Kidney tubule cell (primary cell): Measurements from ENCODE around the gene C14orf93.

Source experiments
- DNase-seq: peaks from one replicate; pipeline ENCODE4 v3.0.0-alpha.2; 2018; ENCODE audit warnings: low spot score

The C14orf93 gene

DNA sequence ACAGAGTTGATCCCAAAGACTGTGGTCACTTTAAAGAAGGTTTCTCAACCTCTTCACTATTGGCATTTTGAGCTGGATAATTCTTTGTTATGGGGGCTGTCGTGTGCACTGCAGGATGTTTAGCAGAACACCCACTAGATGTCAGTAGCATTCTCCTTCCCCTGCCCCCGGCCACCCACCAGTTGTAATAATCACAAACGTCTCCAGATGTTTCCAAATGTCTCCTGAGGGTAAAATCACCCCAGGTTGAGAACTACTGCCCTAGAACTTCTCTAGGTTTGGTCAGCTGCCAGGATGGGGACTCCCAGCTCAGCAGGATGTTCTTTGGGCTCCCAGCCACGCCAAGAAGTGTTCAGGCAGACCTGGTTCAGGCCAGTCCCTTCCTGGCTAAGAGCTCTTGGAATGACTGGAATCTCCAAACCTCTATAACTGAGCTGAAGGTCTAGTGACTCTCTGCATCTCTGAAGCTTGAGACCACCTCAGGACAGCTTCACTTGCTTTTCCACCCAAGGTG, 15.1 kb downstream of the C14orf93 start:
- peak; percentile 26 for DNase-seq

DNA sequence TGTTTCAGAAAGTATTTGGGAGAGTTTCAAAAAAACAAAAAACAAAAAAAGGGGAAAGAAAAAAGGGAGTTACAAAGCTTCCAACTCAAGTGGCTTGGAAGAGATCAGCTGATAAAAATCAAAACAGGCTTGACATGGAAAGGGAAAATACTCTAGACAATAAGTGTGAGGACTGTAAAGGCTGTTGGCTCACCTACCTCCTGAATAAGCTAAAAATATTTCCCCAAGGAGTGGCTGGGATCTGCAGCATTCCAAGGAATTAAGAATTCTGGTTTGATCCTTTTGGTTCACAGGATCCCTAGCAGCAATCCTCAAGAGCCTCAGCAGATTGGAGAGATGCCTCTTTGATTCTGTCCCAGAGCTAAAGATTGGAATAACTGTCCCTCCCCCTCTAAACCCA, 16.4 kb downstream of the C14orf93 start:
- DNase-seq = no peak

- no peak for DNase-seq
These were observed 18.1 kb downstream of the C14orf93 start for GRCh38 chr14:22991852-22992251.

- no peak for DNase-seq
These were observed 22.7 kb downstream of the C14orf93 start for GRCh38 chr14:22987291-22987690.

DNA sequence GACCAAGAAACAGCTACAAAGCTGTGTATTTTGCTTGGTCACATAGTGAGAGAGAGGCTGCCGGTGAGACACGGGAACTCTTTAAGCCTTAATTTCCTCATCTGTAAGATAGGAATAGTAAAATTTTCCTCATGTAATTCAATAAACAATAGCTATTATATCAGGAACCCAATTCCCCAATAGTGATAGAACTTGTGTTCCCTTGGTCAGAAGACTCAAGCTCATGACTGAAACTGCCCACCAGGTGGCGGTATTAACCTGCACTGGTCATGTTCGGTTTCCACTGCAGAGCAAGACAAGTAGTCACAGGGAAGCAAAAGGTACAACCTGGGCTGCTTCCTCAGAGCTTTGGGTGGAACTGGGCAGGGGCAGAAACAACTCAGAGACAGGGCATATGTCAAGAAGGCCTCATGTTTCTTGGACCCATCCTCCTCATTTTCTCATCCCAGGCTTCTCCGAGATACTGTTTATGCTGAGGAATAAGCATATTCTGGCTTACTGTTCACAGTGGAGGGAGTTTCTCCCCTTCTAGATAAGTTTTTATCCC, 23.4 kb downstream of the C14orf93 start:
- peak; percentile 84 for DNase-seq

DNA sequence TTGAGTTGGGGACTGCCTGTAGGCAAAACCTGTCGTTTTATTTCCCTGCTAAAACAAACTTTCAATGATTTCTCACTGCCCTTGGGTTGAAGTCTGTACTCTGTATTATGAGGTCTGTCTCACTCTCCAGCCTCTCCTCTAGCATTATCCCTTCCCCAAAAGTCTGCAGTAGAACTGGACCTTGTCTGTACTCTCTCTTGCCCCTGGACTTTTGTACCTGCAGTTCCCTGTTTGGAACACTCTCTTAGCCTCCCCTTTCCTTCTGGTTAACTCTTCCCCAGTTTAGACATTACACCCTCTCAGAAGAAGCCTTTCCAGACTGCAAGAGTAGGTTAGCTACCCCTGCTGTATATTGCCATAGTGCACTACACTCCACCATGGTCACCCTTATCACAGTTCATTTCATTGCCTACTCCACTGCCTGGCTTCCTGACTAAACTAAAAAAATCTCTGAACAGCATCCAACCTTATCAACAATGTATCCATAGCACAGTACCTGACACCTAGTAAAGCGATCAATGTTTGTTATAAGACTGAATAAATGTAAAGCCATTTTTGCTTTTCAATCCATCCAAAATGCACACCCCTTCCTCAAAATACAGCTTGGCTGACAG, 23.9 kb downstream of the C14orf93 start:
- no peak for DNase-seq

GRCh38 chr14:22984959-22985658, 24.8 kb downstream of the C14orf93 start:
- no peak for DNase-seq

- peak; percentile 95 for DNase-seq
These were observed 27.3 kb downstream of the C14orf93 start, which contains the start of gene AJUBA for GRCh38 chr14:22982477-22983245. AJUBA (minus strand) TSS chr14:22982551; CDS start chr14:22982266, 285 bp downstream.

- no peak for DNase-seq
These were observed 28.0 kb downstream of the C14orf93 start for GRCh38 chr14:22981876-22982476.

GRCh38 chr14:22981090-22981875, 28.7 kb downstream of the C14orf93 start:
- DNase-seq = peak; percentile 20

DNA sequence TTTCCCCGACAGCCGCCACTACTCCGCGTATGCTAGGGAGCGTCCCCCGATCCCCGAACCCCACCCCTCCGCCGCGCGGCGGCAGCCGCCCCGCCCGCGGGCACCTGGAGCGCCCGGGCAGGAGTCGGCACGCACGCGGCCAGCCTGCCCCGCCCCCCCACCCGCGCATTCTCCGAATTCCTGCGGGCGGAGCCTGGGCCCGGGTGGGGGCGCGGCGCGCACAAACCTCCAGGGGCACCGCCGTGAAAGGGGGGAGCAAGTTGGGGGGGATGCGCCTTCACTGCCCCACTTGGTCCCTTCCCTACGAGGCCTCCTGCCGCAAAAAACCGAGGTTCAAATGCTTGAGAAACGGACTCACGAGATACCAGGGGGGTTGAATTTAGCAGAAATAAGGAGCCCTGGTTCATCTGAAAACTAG, 29.3 kb downstream of the C14orf93 start:
- DNase-seq = peak; percentile 83

- peak; percentile 57 for DNase-seq
These were observed 30.1 kb downstream of the C14orf93 start for GRCh38 chr14:22979748-22980392.

GRCh38 chr14:22978981-22979671, 30.8 kb downstream of the C14orf93 start:
- peak; percentile 63 for DNase-seq

- no peak for DNase-seq
These were observed 31.5 kb downstream of the C14orf93 start for GRCh38 chr14:22978487-22978837.

DNA sequence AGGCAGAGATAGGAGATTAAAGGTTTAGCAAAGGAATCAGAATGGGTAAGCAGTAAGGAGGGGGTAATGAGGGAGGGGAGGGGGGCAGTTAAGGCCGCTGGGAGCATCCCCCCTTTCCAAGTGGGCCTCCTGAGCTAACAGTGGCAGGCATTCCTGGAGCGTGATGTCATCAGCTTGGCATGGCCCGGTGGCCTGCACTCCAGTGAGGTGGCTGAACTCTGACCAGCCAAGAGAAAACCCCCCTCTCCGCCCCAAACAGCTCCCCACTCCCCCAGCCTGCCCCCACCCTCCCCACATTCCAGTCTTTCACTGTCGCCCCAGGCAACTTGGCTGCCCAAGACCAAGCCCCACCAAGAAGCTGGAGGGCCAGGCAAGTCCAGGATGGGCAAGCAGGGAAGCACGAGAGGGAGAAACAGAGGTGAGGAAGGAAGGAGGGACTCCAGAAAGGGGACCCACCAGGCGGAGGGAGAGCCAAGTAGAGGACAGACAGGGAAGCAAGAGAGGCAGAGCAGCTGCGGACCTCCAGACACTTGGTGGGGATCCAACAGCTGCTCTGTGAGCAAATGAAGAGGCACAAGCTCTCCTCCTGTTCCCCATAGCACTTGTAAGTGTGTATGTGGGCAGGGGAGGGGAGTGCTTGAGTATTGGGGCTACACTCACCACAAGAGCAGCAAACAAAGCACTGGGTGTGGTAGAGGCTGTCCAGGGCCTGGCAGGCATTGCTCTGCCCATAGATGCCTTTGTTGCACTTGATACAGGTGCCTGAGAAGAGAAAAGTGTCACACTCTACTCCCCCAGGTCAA, 32.1 kb downstream of the C14orf93 start:
- DNase-seq = peak; percentile 96

- DNase-seq = no peak
These were observed 32.6 kb downstream of the C14orf93 start for GRCh38 chr14:22977434-22977683.

DNA sequence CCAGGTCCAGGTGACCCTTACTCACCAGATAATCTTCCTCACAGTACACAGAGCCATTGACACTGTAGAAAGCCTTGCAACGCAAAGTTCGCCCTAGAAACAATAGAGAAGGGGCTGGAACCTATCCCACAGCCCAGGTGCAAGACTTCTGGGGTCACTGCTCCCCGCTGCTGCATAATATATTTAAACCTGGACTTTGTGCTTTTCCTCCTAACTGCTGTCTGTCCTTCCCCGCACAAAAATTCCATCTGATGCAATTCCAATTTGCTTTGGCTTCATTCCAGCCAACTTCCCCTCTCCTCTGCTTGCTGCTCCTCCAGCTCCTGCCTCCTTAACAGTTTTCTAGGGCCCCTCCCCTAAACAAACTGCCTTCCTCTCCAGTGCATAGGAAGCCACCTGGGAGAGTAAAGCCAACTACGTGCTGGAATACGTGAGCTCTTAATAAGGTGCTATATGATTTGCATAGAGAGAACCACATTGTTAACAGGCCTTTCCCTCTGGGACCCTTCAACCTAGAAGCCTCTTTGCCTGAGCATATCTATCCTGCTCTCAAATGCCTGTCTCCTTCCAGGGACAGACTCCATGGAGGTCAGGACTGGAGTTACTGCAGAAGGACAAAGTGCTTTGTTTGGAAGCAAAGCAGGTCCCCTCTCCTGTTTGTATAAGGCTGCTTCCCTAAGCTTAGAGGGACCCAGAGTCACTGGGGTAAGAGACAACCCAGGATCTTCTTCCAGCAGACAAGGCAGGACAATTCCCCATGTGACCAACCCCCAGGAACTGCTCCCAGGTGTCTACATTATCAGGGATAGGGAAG, 33.1 kb downstream of the C14orf93 start:
- peak; percentile 85 for DNase-seq

- peak; percentile 77 for DNase-seq
These were observed 35.2 kb downstream of the C14orf93 start for GRCh38 chr14:22974530-22975313.
